GM18498 (cell line): Measurements from ENCODE around the gene PSMD5.

Experiments used
- ATAC-seq: cut with Tn5 transposase; IDR thresholded peaks from one replicate; pipeline ENCODE4 v1.9.1; 2021; ENCODE audit warnings: mild to moderate bottlenecking, moderate library complexity; ENCODE audit not compliant: unreplicated experiment

PSMD5 gene

DNA sequence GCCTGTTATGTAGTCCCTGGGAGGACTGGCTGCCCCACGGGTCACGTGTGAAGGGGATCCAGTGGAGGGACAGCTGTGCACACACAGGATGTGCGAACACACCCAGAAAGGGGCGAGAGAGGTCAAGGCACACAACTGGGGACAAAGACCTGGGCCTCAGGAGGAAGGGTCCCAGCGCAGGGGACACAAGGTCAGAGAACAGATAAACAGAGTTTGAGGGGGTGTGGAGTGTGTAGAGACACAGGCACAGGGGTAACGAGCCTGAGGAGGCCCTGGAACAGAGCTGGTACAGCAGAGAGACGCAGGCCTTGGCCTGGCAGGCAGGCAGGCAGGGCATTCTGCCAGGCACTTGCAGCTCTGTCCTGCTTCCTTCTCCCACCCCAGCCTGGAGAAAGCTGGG, 14.8 kb upstream of the PSMD5 start:
- no peak for ATAC-seq

- no peak for ATAC-seq
These were observed 14.0 kb upstream of the PSMD5 start for GRCh38 chr9:120856700-120857099.

DNA sequence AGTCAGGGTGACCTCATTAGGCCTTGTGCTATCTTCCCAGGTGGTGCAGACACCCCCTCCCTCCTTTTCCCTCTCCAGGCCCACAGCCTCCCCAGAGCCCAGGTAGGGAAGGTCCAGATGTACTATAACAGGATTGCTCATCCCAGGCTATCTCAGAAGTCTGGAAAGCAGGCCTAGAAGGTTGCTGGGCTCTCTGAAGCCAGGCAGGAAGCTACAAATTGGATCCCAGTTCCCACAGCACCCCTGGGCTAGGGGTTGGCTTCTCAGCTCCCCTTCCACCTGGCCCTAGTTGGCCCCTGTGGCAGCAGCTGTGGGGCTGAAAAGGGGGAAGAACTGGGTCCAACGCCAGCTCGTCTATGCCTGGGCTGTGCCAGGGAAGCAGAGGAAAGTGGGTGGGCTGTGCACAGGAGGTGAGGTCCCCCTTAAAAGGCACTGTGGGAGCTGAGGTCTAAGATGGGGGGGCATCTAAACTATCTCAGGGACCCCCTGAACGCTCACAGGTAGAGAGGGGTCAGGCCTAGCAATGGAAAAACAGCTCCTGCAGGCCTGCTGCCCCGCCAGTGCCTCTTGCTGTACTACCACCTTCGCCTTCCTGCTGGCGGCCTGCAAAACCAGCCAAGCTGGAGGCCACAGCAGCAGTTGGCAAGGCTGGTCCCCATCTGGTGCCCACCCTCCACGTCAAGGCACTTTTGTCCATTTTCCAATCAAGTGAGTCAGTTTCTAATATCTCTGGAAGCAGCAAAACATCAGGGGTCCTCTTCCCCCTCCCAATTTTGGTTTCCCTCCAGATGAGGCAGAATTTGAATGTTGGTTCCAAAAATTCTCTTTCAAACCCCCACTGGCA, 13.3 kb upstream of the PSMD5 start:
- ATAC-seq, result no peak

GRCh38 chr9:120854596-120855327, 12.0 kb upstream of the PSMD5 start:
- no peak for ATAC-seq

DNA sequence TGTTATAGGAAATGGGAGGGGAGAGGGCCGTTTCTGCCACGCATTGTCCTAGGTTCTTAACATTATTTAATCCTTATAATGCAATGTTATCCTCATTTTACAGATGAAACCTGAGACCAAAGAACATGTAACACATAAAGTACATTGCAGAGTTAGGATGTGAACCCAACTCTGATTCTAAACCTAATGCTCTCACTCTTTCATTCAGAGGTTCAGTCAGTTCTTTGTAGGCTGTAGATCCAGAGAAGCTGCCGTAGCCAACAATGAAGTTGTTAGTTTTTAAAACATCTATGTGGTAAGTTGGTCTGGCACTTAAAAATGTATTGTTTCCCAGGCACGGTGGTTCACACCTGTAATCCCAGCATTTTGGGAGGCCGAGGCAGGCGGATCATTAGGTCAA, 10.5 kb upstream of the PSMD5 start:
- ATAC-seq, result no peak

DNA sequence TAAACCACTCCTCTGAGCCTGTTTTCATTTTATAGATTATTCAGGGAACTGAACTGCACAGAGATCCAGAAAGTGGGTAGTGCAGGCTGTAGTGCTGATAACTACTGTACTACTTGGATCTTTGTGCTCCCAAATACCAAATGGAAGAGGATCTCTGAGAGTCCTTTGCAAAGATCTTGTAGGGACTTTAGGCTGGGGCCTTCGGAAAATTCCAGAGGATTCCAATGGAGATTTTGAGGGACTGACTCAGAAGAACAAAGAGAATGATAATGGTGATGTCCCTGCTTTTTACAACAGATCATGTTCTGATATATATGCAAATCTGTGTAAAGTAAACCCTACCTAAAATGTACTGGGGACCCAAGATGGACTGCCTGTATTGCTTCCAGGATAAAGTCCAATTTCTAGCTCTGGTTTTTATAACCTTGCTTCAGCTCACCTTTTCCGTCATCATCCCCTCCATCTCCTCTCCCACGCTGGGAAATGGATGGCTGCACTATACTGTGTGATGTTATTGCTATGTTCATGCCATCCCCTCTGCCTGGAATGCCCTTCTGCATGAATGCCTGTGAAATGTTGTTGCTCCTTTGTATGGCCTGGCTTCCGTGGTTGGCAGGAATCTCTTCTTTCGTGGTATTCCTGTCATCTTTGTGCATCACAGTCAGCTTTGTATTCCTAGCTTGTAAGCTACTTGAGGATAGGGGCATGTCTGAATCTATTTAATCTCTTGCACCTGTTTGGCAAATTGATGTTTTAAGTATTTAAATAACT, 9.7 kb upstream of the PSMD5 start:
- no peak for ATAC-seq

DNA sequence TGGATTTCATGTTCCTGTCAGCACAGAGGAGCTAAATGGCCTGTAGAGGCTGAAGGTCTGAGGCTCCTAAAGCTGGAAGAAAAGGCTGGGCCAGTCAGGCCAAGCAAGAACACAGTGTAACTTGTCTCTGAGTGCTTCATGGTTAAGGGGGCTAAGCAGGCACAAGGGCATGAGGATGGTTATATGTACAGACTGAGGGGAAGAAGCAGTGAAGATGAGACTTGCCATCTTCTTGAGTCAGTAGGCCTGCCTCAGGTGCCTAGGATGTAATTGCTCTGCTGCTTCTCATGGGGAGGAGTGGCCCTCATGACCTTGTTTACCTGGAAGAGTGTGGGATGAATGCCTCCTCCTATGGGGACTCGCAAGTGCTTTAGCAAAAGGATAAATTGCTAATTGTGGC, 8.7 kb upstream of the PSMD5 start:
- no peak for ATAC-seq

- ATAC-seq, result no peak
These were observed 7.6 kb upstream of the PSMD5 start for GRCh38 chr9:120850315-120850714.

DNA sequence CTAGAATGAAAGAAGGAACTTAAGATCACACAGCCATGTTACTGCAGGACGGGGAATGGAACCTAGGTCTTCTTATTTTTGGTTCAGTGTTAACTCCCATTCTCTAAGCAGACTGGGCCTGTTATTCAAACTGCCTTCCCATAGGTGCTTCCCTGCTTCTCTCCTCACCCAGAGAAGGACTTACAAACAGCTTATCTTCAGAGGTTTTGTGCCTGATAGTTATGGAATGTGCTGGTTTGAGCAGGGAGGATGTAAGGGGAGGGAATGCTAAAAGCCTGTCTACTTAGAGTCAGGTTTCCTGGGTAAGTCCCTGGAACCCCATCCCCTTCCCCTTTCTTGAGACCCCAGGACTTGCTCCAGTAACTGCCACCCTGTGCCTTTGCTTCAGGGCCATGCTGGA, 4.2 kb upstream of the PSMD5 start:
- ATAC-seq, result no peak

GRCh38 chr9:120846251-120846889, 3.6 kb upstream of the PSMD5 start:
- no peak for ATAC-seq

GRCh38 chr9:120845255-120845654, 2.5 kb upstream of the PSMD5 start:
- no peak for ATAC-seq

DNA sequence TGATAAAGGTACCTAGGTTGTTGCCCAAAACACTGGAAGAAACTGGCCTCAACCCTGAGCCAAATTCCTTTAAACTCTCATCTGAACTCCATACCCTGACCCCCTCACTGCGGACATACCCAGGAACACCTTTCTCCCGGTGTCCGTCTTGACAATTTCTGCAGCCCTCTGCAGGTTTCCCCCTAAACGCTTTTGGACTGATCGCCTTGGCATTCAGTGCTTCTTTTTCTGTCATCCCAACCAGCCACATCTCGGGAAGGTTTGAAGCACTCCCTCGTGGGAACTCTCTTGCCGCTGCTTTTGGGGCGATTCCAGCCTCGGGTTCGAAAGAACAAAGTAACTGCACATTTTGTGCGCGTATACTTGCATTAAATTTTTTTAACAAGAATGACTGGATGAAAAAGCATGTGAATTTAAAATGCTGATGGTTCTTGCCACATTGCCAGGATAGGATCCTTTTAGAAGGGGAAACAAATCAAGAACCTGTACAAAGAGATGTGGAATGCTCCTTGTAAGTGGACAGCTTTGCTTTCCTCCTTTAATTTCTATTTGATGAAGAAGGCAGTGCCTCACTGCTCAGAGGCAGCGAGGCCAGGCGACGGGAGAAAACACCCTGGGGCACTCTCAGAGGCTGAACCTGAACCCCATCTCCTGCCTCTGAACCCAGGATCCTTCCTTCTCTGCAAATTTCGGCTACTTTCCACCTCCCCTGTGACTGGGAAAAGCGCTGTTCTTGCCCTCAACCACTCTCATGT, 615 bp downstream of the PSMD5 start:
- peak; percentile 12 for ATAC-seq

GRCh38 chr9:120839146-120839545, 3.6 kb downstream of the PSMD5 start:
- no peak for ATAC-seq

DNA sequence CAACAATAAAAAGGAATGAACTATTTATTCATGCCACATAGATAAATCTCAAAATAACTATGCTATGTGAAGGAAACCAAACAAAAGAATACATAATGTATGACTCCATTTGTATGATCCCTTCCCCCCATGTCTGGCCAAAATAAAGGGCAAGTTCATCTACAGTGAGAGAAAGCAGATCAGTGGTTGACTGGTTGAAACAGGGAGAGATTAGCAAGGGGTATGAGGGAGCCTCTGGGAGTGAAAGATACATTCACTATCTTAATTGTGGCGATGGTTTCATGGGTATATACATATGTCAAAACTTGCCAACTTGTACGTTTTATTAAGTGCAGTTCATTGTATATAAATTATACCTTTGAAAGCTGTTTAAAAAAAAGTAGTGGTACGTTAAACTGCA, 4.8 kb downstream of the PSMD5 start:
- ATAC-seq, result no peak

DNA sequence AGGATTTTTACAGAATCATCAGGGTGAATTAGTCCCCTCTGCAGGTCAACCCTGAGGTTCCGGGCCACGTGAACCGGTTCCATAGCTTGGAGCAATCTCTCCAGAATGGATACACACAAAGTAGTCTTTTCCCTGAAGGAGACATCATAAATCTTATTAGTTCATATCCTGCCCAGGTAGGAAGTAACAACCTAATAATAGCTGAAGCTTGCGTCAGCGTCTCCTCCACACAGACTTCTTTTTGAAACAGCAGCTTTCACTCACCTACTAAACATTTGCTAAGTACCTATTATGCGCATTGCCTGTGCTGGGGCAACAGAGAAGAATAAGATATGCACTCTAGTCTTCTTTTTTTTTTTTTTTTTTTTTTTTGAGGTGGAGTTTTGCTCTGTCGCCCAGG, 9.4 kb downstream of the PSMD5 start:
- ATAC-seq, result no peak

DNA sequence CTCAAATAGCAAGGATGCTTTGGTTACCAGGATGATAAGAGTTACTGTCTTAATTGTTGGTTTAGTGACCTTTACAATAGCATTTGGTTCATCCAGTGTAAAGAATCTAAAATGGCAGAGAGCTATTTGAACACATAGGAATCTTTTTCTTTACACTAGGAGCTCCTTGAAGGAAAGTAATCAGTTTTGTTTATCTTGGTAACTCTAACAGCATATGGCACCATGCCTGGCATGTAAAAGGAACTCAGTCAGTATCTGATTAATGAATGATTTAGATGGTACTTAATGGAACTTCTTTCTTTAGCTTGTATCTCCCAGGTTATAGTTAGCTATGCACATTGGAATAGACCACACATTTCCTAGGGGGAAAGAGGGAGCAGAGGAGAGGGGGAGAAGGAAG, 9.9 kb downstream of the PSMD5 start:
- ATAC-seq, result no peak

DNA sequence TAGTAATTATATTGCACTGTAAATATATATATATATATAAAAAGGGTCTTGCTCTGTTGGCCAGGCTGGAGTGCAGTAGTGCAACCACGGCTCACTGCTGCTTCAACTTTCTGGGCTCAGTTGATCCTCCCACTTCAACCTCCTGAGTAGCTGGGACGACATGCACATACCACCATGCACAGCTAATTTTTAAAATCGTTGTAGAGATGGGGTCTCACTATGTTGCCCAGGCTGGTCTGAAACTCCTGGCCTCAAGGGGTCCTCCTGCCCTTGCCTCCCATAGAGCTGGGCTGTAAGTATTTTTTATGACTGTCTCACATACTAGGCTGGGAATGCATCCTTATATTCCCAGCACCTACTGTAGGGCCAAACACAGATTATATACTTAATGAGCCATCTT, 11.9 kb downstream of the PSMD5 start:
- no peak for ATAC-seq

GRCh38 chr9:120830151-120830550, 12.6 kb downstream of the PSMD5 start:
- no peak for ATAC-seq

DNA sequence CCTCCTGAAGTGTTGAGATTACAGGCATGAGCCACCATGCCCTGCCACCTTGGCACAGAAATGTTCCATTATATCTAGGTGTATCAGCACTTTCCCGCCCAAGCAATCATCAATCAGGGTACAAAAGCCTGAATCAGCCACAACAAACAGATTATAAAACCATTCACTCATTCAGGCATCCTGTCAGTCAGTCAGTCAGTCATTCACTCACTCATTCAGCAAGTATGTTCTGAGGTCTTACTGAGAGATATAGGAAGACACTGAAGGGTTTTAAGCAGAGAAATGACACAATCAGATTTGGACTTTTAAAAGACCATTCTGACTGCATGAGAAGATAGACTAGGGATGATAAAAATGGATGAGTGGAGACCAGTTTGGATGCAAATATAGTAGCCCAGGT, 13.1 kb downstream of the PSMD5 start:
- ATAC-seq, result no peak

- ATAC-seq, result no peak
These were observed 22.6 kb downstream of the PSMD5 start for GRCh38 chr9:120820095-120820494.
